NCI-H446 (cell line): Measurements from ENCODE around the gene EIF3F.

Source experiments
- DNase-seq, 2 experiments: peaks; one replicate each; lab custom pipeline; 2025; lab: John Stamatoyannopoulos, UW

The EIF3F gene

GRCh38 chr11:8023831-8024555, 36.9 kb downstream of the EIF3F start:
- DNase-seq, result no peak

GRCh38 chr11:8025123-8025522, 38.0 kb downstream of the EIF3F start:
- DNase-seq, result no peak

GRCh38 chr11:8025816-8026215, 38.7 kb downstream of the EIF3F start:
- DNase-seq, result no peak

GRCh38 chr11:8026982-8027381, 39.8 kb downstream of the EIF3F start:
- DNase-seq, result no peak

- DNase-seq, result no peak
Observed at GRCh38 chr11:8028766-8029165, 41.6 kb downstream of the EIF3F start.

GRCh38 chr11:8030526-8031247, 43.5 kb downstream of the EIF3F start:
- DNase-seq, result no peak

GRCh38 chr11:8031248-8032115, 44.3 kb downstream of the EIF3F start:
- DNase-seq, result no peak

GRCh38 chr11:8032122-8032521, 45.0 kb downstream of the EIF3F start:
- no peak for DNase-seq

GRCh38 chr11:8032576-8033304, 45.6 kb downstream of the EIF3F start:
- DNase-seq, result no peak

- peak; percentile 46 to 86 for DNase-seq
Observed at GRCh38 chr11:8033305-8034105, 46.4 kb downstream of the EIF3F start.

- no peak for DNase-seq
Observed at GRCh38 chr11:8034106-8034585, 47.0 kb downstream of the EIF3F start.

GRCh38 chr11:8034604-8035190, 47.6 kb downstream of the EIF3F start:
- no peak for DNase-seq

- DNase-seq, result no peak
Observed at GRCh38 chr11:8035200-8035855, 48.2 kb downstream of the EIF3F start.

GRCh38 chr11:8036002-8036802, 49.1 kb downstream of the EIF3F start:
- DNase-seq, result no peak

GRCh38 chr11:8036986-8037385, 49.8 kb downstream of the EIF3F start:
- DNase-seq, result no peak

- DNase-seq, result peak in 1 of 2 experiments; percentile 42
Observed at GRCh38 chr11:8038393-8038792, 51.3 kb downstream of the EIF3F start.

- no peak for DNase-seq
Observed at GRCh38 chr11:8038811-8039529, 51.8 kb downstream of the EIF3F start.

GRCh38 chr11:8039530-8040260, 52.6 kb downstream of the EIF3F start:
- no peak for DNase-seq
